GM18520 (cell line): ENCODE results near the gene CMSS1.

ENCODE experiments used
- ATAC-seq: cut with Tn5 transposase; IDR thresholded peaks from one replicate; pipeline ENCODE4 v1.9.1; 2021; ENCODE audit not compliant: unreplicated experiment

CMSS1 gene

DNA sequence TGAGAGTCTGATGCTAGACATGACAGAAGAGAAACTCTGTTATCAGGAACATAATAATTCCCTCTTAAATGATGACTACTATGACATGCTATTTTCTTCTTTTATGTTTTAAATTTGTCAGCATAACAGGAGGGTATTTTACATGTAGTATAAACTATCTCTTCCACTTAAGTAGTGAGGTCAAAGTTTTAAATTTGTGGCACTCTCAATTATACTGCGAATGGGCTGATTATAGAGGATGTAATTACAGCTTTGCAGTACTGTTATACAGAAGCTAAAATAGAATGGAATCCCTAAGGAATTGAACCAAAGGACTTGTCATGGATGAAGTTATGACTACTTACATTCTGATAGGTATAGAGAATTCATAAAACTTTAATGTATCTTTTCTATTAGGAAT lies 34.3 kb downstream of the CMSS1 start:
- ATAC-seq: no peak

GRCh38 chr3:99852851-99853250 lies 35.2 kb downstream of the CMSS1 start:
- ATAC-seq: no peak

DNA sequence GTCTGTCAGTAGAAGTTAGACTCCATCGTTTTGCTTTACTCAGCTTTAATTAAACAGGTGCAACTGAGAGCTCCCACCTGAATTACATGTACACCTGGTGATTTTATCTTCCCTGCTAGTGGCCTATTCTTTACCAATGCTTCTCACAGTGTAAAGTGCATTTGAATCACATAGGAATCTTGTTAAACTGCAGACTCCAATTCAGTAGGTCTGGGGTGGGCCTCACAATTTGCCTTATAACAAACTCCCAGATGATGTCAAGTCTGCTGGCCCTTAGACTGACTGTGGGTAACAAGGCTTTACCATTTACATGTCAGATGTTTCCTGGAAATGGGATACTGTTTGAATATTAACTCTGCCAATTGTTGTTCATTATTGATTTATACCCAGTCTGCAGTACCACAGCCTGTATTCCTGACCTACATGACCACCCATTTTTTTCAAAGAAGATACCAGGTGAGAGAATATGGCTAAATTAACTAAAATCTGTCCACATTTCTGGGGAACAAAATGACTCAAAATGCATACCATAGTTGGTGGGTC lies 37.2 kb downstream of the CMSS1 start:
- ATAC-seq: no peak

GRCh38 chr3:99855900-99856299 lies 38.2 kb downstream of the CMSS1 start:
- ATAC-seq: no peak

DNA sequence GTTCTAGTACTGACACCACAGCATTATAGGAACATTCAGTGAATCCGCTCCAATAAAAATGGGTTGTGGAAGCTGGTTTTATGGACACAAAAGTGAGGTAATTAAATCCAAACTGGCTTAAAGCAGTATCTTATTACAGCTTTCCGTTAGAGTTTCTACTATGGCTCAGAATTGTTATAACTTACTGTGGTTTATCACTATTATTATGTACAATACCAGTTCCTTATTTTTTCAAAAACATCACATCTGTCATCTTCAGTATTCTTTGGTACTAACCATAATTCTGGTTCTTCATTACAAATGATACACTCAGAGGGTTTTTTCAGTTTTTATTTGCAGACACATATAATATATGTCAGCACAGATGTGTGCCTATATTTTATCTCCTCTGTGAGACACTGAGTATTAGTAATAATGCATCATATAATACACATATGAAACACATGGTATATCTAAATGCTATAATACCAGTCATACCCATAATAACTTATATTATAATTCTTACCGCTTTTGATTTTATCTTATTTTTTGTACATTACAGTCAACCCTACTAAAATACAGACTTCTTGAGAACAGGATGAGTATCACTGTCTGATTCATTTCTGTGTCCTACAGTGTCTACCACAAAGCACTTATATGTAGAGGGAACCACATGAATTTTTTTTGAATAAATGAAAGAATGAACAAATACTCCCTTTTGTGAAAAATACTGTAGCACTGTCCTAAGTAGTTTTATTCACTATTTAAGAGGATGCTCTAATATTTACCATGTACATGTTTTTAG lies 39.0 kb downstream of the CMSS1 start:
- no peak for ATAC-seq

GRCh38 chr3:99857278-99857677 lies 39.6 kb downstream of the CMSS1 start:
- ATAC-seq: no peak

- no peak for ATAC-seq
Observed at GRCh38 chr3:99858469-99858868, 40.8 kb downstream of the CMSS1 start.

- no peak for ATAC-seq
Observed at GRCh38 chr3:99859825-99860224, 42.2 kb downstream of the CMSS1 start.

- no peak for ATAC-seq
Observed at GRCh38 chr3:99861216-99861615, 43.6 kb downstream of the CMSS1 start.

DNA sequence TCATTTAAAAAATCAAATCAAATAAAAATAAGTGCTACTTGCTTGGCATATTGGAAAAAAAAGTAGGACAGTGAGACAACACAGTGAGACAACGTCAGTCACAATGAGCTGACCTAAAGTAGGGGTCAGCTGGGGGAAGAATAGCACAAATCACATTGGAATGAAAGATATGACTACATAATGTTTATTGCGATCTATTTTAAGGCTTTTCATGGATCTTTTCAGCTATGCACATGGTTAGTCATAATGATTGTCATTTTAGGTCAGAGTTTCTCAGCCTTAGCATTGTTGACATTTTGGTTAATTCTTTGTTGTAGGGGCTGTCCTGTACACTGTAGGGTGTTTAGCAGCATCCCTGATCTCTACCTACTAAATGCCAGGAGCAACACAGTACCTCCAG lies 44.5 kb downstream of the CMSS1 start:
- ATAC-seq: no peak

- no peak for ATAC-seq
Observed at GRCh38 chr3:99863002-99863401, 45.3 kb downstream of the CMSS1 start.

GRCh38 chr3:99863588-99863987 lies 45.9 kb downstream of the CMSS1 start:
- no peak for ATAC-seq

DNA sequence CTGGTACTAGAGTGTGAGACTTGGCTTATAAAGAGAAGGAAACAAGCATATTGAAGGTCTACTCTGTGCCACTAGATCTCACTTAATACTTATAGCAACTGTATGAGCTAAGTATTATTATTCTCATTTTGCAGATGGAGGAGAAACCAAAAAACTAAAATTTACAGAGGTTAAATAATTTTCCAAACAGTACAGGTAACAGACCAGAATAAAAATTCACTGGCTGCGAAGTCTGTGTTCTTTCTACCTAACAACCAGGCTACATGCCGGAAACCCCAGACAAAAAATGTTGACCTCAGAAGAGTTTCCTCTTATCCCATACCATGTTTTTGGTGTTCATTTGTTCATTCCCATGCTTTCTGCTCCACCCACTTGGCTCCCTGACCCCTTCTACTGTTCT lies 46.6 kb downstream of the CMSS1 start:
- no peak for ATAC-seq

DNA sequence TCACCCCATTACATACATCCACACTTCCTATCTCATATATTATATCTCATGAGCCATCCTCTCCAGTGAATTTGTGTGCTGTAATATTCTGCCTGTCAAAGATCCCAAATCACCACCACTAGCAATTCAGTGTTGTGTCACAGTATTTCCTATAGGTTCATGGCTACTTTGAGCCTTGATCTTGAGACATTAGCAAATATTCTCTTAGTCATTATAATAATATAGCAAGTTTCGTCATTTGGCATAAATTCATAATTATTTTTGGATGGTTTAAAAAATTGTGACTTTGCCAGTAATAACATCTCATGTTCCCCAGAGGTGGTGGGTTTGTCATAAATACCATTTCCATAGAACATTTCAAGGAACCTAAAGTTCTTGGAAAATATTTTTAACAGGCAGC lies 47.7 kb downstream of the CMSS1 start:
- ATAC-seq: no peak

DNA sequence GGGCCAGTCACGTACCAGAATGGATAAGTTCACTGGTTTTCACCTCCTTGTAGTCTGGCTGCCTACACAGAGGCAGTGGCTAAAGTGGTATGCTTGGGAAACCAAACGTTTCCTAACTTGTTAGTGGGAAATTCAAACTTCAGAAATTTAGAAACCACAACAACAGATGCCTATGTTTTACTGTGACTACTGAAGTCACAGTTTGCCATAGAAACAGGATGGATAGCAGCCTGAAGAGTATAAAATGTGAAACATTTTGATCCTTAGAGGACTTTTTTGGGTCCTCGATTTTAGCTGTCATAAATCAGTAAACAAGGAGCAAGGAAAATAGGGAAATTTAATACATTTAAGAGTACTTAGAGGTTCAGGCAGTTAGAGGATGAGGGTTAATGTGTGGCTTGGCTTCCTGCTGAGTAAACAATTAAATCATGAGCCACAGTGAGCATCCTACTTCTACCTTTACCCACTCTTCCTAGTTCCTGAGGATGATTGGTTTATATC lies 48.6 kb downstream of the CMSS1 start:
- no peak for ATAC-seq

- no peak for ATAC-seq
Observed at GRCh38 chr3:99867594-99868310, 50.1 kb downstream of the CMSS1 start.

GRCh38 chr3:99868311-99868646 lies 50.6 kb downstream of the CMSS1 start:
- no peak for ATAC-seq

DNA sequence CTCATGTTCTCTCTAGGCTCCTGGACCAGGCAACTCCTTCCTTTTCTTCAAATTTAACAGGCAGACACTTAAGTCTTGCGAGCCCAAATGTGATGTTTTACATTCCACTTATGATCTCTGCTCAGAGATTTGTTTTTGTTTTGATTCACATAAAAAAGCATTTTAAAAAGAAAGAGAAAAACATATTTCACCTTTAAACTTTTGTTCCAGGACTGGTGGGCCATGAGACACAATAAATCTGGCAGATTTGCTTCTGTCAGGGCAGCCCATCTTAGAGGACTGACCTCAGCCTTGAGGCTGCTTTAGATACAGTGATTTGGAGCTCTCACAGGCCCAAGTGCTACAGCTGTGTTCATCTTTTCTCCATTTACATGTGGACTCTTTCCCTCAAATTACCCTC lies 52.0 kb downstream of the CMSS1 start:
- ATAC-seq: no peak

DNA sequence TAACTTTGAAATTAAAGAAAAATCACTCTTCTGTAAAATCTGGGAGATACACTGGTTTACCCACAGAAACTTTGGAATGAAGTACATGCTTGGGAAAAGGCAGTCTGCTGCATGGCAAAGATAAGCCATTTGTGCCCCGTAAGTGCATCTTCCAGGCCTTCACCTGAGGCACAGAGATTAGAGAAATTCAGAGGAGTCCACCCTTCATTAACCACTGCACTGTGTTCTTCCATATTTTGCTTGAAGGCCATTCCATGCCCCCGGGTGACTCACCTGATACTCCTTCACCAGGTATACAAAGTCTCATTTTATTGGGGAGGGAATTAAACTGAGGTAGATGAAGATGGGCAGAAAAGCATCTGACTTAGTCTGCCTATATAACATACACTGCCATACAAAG lies 53.0 kb downstream of the CMSS1 start:
- no peak for ATAC-seq

GRCh38 chr3:99871231-99872045 lies 53.8 kb downstream of the CMSS1 start:
- no peak for ATAC-seq

- ATAC-seq: peak; percentile 68
Observed at GRCh38 chr3:99872923-99873254, 55.2 kb downstream of the CMSS1 start.
